Neural cell (in vitro differentiated cells): Measurements from ENCODE around the gene SPDYE18.
"Not testable (repeated sequence)": the region's sequence is repeated elsewhere in the genome, so short reads cannot be mapped to it uniquely, and the experiment has no call there.

Source experiments
- EZH2 ChIP-seq: fragments of 200-600, 300-800 bp; shearing (Covaris generic), sonication (generic); IDR thresholded peaks from 2 replicates; pipeline ENCODE4 v1.6.1; 2014; ENCODE audit warnings: antibody characterized with exemption, low read length, borderline replicate concordance, mild to moderate bottlenecking; ENCODE audit not compliant: insufficient read depth, poor library complexity, severe bottlenecking
- POLR2AphosphoS5 ChIP-seq: IDR thresholded peaks from 2 replicates; pipeline ENCODE4 v1.6.1; 2012
- RAD21 ChIP-seq: fragments of 450-650 bp; conservative IDR thresholded peaks from 2 replicates; pipeline ENCODE4 v1.6.1; 2014; ENCODE audit warnings: antibody characterized with exemption, mild to moderate bottlenecking, moderate library complexity
- TF ChIP-seq, protein P1 (sequence below): fragments of 450-650 bp; IDR thresholded peaks from 2 replicates; pipeline ENCODE4 v1.5.1; 2014; ENCODE audit warnings: antibody characterized with exemption, mild to moderate bottlenecking, moderate library complexity; ENCODE audit not compliant: poor library complexity, severe bottlenecking

- TF ChIP-seq, protein P1, sequence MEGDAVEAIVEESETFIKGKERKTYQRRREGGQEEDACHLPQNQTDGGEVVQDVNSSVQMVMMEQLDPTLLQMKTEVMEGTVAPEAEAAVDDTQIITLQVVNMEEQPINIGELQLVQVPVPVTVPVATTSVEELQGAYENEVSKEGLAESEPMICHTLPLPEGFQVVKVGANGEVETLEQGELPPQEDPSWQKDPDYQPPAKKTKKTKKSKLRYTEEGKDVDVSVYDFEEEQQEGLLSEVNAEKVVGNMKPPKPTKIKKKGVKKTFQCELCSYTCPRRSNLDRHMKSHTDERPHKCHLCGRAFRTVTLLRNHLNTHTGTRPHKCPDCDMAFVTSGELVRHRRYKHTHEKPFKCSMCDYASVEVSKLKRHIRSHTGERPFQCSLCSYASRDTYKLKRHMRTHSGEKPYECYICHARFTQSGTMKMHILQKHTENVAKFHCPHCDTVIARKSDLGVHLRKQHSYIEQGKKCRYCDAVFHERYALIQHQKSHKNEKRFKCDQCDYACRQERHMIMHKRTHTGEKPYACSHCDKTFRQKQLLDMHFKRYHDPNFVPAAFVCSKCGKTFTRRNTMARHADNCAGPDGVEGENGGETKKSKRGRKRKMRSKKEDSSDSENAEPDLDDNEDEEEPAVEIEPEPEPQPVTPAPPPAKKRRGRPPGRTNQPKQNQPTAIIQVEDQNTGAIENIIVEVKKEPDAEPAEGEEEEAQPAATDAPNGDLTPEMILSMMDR: not testable (repeated sequence)
- TF ChIP-seq POLR2AphosphoS5, RAD21, EZH2: not testable (repeated sequence)
Measured at GRCh38 chr7:77010074-77010680, 52.2 kb downstream of the SPDYE18 start.
